Stimulated activated naive CD8-positive, alpha-beta T cell treated with anti-CD3 and anti-CD28 coated beads, Interleukin-15, Interleukin-2, amounts not matched to agents 100 ng/mL and 50 ng/mL, for 24 hours (primary cell): ENCODE data around the gene SLC4A1.

ENCODE experiments used
- H3K27ac Mint-ChIP-seq: one replicate; pipeline ENCODE4 v1.8.0; 2021; ENCODE audit warnings: mild to moderate bottlenecking, mixed read lengths
- H3K27me3 Mint-ChIP-seq: one replicate; pipeline ENCODE4 v1.8.0; 2021; ENCODE audit warnings: mixed read lengths
- H3K36me3 Mint-ChIP-seq: one replicate; pipeline ENCODE4 v1.8.0; 2021; ENCODE audit warnings: low read depth, mixed read lengths
- H3K4me1 Mint-ChIP-seq: one replicate; pipeline ENCODE4 v1.8.0; 2021; ENCODE audit warnings: low read depth, mixed read lengths
- H3K4me3 Mint-ChIP-seq: one replicate; pipeline ENCODE4 v1.8.0; 2021; ENCODE audit warnings: mild to moderate bottlenecking, mixed read lengths
- H3K9me3 Mint-ChIP-seq: one replicate; pipeline ENCODE4 v1.8.0; 2021; ENCODE audit warnings: mixed read lengths

The SLC4A1 gene

DNA sequence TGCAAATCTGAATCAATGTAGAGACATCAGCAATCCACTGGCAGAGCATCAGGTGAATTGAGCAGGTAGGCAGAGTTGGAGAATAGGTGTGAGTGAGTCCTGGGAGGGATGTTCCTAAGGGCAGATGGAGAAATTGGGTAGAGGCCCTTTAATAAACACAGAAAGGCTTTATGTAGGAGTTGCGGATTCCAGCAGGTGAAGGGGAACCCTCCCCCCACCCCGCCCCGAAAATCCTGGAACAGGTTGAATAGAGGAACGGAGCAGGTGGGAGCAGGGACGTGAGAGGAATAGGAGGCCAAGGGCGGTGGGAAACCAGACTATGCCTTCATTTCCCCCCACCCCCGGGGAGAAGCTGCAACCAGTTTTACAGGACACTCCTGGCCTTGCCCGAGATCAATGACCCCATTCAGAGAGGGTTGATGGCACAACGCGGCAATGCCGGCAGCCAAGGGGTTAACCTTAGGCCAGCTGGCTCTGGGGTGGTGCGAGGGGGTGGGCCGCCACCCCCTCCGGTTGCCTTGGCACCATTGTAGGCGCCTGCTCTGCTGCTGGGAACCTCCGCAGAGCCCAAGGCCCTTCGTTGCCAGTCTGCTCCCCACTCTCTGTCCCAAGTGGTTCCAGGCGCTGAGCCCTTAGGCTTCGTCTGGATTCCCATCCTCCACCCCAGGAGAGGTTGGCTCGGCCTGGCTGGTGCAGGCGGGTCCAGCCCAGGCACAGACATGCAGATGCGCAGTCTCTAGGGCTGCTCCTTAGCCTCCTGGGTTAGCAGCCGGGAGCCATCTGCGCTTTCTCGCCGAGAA lies 39.7 kb upstream of the SLC4A1 start:
- H3K4me1 Mint-ChIP-seq: peaks cover 11% of the 10 kb centered on the region
- H3K27me3 Mint-ChIP-seq: peaks cover 31% of the 10 kb centered on the region
- H3K4me3 Mint-ChIP-seq: peak overlapping the region; percentile 4
- no peak overlapping the region for H3K27ac Mint-ChIP-seq
- no peaks in the 10 kb centered on the region for H3K9me3 Mint-ChIP-seq
- H3K36me3 Mint-ChIP-seq: no peaks in the 10 kb centered on the region

DNA sequence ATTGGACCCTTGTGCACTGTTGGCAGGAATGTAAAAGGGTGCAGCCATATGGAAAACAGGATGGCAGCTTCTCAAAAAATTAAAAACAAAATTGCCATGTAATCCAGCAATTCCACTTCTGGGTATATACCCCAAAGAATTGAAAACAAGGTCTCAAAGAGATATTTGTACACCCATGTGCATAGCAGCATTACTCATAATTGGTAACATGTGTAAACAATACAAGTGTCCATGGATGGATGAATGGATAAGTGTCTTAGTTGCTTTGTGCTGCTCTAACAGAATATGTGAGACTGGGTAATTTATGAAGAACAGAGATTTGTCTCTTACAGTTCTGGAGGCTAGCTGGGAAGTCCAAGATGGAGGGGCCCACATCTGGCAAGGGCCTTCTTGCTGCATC lies 36.7 kb upstream of the SLC4A1 start:
- Mint-ChIP-seq H3K27ac (no peak overlapping the region), H3K9me3 (no peaks in the 10 kb centered on the region), H3K27me3 (peaks cover 35% of the 10 kb centered on the region), H3K36me3 (no peaks in the 10 kb centered on the region), H3K4me3 (no peak overlapping the region), H3K4me1 (peaks cover 5% of the 10 kb centered on the region)

DNA sequence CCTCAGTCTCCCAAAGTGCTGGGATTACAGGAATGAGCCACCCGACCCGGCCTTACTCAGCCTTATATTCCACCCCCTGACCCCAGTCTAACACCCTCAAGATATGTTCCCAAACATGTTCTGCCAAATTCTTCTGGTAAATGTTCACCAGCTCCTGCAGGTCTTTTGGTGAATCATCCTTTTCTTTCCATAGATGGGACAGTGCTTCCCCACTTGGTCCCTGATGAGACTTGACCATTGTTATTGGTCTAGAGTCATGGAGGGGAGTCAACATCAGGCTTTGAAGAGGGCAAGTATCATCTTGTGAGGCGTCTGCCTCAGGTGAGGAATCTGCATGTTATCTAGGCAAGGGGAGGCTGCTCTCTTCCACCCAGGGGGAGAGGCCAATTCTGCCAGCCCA lies 30.0 kb upstream of the SLC4A1 start:
- Mint-ChIP-seq H3K27ac (no peak overlapping the region), H3K9me3 (no peaks in the 10 kb centered on the region), H3K4me1 (no peaks in the 10 kb centered on the region), H3K4me3 (no peak overlapping the region), H3K36me3 (no peaks in the 10 kb centered on the region), H3K27me3 (peaks cover 9% of the 10 kb centered on the region)

DNA sequence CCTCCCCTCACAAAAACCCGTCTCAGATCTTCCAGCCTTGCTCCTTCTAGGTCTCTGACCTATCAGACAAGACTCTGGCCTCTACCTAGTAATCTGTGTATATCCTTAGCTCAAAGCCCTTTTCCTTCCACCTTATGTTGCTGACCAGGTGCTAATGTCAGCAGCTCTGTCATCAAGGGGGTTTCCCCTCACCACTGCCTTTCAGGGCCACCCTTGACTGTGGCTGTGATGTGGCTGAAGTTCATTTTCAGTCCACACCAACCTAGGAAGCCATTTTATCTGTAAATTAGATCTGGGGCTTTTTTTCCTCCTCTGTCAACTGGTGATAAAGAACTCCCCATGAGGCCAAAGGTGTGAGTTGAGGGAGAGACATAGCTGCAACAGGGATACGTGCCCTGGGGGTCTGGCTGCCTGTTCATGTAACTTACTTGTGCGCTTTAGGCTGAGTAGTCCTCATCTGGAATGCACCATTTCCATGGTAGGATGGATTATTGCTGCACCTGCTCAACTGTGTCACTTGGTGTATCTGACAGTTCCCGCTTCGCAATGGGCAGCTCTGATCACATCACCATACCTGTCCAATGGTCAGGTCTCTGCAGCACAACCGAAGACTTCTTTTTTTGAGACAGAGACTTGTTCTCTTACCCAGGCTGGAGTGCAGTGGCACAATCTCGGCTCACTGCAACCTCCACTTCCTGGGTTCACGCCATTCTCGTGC lies 25.7 kb upstream of the SLC4A1 start:
- no peaks in the 10 kb centered on the region for H3K4me1 Mint-ChIP-seq
- no peaks in the 10 kb centered on the region for H3K9me3 Mint-ChIP-seq

DNA sequence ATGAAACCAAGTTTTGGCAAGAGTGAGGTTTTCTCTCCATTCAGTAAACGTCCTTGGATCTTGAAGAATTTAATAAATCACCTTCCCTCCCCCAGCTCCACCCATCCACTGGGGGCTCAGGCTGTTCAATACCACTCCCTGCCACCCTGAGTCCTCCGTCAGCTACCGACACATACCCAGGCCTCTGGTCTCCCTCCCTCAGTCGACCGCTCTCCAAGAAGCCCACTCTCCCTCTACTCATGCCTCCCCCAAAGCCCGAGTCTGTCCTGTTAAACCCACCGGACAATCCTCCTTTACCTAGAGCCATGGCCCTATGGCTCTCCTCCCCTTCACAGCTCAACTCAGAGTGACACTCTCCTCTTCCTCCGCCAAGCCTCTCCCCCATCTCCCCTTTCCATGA lies 19.7 kb upstream of the SLC4A1 start:
- Mint-ChIP-seq H3K4me3 (no peak overlapping the region), H3K27me3 (peaks cover 8% of the 10 kb centered on the region), H3K9me3 (no peaks in the 10 kb centered on the region), H3K4me1 (no peaks in the 10 kb centered on the region), H3K36me3 (no peaks in the 10 kb centered on the region), H3K27ac (no peak overlapping the region)

More for the DNA sequence above, 25.7 kb upstream of the SLC4A1 start:
- Mint-ChIP-seq H3K36me3 (no peaks in the 10 kb centered on the region), H3K4me3 (no peak overlapping the region), H3K27ac (no peak overlapping the region), H3K27me3 (no peaks in the 10 kb centered on the region)

DNA sequence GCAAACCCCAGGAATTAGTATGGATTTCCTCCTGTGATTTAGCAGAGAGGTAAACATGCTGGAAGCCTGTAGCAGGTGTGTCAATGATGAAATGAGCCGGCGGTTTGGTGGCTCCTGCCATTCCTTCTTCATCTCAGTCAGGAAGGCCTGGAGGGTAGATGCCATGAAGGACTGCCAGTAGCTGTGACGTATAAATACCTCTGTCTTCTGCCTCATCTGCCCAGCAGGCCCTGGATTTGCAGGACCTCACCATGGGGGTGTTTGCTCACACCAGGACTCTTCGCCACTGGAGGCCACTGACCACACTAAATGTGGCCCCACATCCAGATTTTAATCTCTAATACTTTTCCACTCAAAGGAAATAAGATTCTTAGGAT lies 16.1 kb upstream of the SLC4A1 start:
- H3K4me3 Mint-ChIP-seq: no peak overlapping the region
- H3K4me1 Mint-ChIP-seq: peaks cover 11% of the 10 kb centered on the region
- no peak overlapping the region for H3K27ac Mint-ChIP-seq
- no peaks in the 10 kb centered on the region for H3K36me3 Mint-ChIP-seq
- H3K9me3 Mint-ChIP-seq: no peaks in the 10 kb centered on the region
- H3K27me3 Mint-ChIP-seq: peaks cover 8% of the 10 kb centered on the region

DNA sequence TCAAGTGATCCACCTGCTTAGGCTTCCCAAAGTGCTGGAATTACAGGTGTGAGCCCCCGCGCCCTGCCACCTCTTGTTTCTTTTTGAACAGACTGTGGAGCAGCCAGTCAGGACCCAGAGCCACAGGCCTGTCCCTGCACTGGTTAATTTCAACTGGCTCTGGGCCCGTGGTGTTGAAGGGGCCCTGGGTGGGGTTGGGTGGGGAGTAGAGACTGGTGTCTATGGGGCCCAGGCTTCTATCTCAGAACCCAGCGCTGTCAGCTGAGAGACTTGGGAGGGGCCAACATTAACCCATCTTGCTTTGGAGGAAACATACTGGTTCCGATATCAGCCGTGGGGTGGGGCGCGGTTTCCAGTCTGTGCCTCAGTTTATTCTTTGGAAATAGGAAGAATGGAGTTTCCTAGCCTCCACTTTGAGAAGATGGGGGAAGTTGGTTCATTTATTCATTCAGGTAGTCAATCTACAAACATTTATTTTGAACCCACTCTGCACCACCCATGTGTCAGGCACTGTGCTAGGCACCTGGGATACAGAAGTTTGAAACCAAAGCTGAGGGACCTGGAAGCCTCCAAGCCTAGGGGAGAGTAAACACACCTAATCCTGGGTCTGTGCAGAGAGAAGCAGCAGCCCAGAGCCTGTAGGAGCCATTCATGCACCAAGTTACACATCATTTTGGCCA lies 15.5 kb upstream of the SLC4A1 start:
- Mint-ChIP-seq H3K27ac (no peak overlapping the region), H3K27me3 (peaks cover 7% of the 10 kb centered on the region), H3K9me3 (no peaks in the 10 kb centered on the region), H3K4me3 (no peak overlapping the region), H3K4me1 (peaks cover 11% of the 10 kb centered on the region), H3K36me3 (no peaks in the 10 kb centered on the region)

DNA sequence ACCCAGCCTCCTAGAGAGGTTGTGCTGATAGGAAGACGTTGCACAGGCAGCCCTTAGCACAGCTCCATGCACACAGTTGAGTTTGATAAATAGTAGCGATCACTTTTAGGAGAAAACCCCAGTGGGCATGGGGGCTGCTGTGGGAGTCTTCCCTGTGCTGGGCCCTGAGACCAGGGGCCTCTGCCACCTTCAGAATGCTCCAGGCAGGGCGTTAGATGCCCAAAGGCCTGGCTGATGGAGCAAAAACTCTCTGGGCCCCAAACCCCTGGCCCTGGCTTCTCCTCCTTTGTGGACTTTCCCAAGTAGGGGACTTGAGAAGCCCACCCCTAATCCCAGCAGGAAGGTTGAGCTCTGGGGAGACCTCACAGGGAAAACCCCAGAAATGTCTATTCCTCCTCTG lies 14.3 kb upstream of the SLC4A1 start:
- H3K27ac Mint-ChIP-seq: no peak overlapping the region
- no peaks in the 10 kb centered on the region for H3K36me3 Mint-ChIP-seq
- peaks cover 3% of the 10 kb centered on the region for H3K27me3 Mint-ChIP-seq
- H3K4me3 Mint-ChIP-seq: no peak overlapping the region
- peaks cover 11% of the 10 kb centered on the region for H3K4me1 Mint-ChIP-seq
- H3K9me3 Mint-ChIP-seq: no peaks in the 10 kb centered on the region

DNA sequence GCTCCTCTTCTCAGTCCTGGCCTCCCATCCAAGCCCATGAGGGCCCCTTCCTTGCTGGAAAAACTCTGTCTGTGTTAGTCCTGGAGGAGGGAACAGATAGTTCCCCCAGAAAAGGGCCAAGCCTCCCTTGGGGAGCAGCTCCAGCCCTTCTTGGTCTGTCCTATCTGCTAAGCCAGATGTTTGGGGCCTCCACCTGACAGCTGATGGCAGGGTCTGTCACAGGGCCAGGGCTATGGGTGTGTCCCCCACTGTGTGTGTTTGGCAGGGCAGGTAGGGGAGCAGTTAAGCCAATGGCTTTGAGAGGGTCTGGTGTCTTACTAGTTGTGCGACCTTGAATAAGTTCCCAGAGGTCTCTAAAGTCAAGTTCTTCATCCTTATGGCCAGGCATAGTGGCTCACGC lies 13.6 kb upstream of the SLC4A1 start:
- H3K9me3 Mint-ChIP-seq: no peaks in the 10 kb centered on the region
- no peak overlapping the region for H3K4me3 Mint-ChIP-seq
- peaks cover 3% of the 10 kb centered on the region for H3K27me3 Mint-ChIP-seq
- no peak overlapping the region for H3K27ac Mint-ChIP-seq
- H3K36me3 Mint-ChIP-seq: no peaks in the 10 kb centered on the region
- peaks cover 11% of the 10 kb centered on the region for H3K4me1 Mint-ChIP-seq

DNA sequence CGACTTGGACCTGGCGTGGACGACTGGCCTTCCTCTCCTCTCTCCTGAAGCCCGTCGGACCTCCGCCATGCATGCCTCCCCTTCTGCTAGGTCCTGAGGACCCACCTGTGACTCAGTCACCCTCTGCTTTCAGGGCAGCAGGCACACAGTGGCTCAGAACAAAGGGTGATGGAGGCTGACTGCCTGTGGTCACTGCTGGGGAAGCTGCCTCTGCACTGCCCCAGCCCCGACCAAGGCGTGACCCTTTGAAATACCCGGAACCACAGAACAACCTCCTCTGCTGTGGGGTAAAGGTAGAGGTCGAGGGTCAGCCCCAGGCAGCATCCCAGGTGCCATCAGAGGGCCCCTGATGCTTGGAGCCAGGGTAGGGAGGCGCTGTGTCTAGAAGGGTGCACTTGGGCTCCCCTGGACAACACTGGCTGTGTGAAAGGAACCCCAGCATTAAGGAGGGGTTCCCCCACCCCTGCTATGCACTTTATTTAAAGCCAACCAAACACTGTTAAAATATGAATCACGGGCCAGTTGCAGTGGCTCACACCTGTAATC lies 12.5 kb upstream of the SLC4A1 start:
- Mint-ChIP-seq H3K9me3 (no peaks in the 10 kb centered on the region), H3K4me3 (no peak overlapping the region), H3K36me3 (no peaks in the 10 kb centered on the region), H3K27ac (no peak overlapping the region), H3K27me3 (peaks cover 3% of the 10 kb centered on the region), H3K4me1 (peaks cover 11% of the 10 kb centered on the region)

DNA sequence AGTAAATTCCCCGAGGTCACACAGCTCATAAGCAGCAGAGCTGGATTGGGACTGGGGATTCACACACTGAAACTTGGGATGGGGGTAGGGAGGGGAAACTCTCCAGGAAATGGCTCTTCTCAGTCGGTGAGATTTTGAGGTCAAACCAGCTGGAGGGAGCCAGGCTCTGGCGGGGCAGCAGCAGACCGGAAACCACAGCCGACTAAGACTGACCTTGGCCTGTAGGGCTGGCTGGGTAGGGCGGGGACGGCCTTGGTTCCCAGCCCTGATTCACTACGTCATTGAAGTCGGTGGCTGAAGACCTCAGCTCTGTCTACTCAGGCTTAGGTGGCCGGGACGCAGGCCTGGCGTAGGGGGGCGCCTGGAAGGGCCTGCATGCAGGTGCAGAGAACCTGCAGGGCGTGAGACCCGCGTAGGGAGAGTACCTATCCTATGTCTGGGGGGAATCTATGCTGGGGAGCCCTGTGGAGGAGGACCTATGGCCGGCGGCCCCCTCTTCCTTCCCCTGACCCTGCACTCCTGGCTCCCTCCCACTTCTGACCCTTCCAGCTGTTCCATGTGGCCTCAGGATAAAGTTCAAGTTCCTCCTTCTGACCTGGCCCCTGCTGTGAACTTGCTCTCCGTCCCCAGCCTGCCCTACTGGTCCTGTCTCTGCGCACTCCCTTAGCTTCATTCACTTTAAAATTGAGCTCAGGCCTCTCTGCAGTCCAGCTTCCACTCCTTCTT lies 11.9 kb upstream of the SLC4A1 start:
- peaks cover 3% of the 10 kb centered on the region for H3K27me3 Mint-ChIP-seq
- no peaks in the 10 kb centered on the region for H3K9me3 Mint-ChIP-seq
- H3K36me3 Mint-ChIP-seq: no peaks in the 10 kb centered on the region
- H3K27ac Mint-ChIP-seq: no peak overlapping the region
- H3K4me1 Mint-ChIP-seq: peaks cover 11% of the 10 kb centered on the region
- H3K4me3 Mint-ChIP-seq: no peak overlapping the region

DNA sequence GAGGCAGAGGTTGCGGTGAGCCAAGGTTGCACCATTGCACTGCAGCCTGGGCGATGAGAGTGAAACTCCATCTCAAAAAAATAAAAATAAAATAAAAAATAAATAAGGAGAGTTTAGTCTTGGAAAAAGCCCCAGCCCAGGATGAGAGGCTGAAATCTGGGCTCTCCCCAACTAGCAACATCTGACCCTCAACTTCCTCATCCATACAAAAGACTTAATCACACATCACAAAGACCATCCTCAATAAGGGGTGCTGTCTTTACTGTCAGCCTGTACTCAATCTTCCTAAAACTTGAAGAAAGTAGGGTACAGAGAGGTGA lies 11.4 kb upstream of the SLC4A1 start:
- peaks cover 11% of the 10 kb centered on the region for H3K4me1 Mint-ChIP-seq
- no peaks in the 10 kb centered on the region for H3K9me3 Mint-ChIP-seq
- no peak overlapping the region for H3K27ac Mint-ChIP-seq

DNA sequence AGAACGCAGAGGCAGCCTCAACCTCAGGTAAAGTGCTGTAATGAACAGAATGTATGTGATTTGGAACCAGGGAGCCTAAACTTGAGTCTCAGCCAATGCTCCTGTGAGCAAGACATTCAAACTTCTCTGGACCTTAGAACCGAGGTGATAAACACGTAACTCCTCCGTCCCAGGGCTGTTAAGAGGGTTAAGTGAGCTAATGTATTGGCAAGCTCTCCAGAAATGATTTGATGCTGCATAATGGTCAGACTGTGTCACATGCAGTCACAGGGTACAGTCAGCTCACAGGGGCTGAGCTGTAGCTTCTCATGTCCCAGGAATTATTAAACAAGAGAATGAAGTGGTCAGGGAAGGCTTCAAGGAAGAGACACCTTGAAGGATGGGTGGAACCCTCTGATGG lies 10.0 kb upstream of the SLC4A1 start:
- Mint-ChIP-seq H3K4me1 (peaks cover 11% of the 10 kb centered on the region), H3K27ac (no peak overlapping the region), H3K9me3 (no peaks in the 10 kb centered on the region), H3K27me3 (peaks cover 3% of the 10 kb centered on the region), H3K36me3 (no peaks in the 10 kb centered on the region), H3K4me3 (no peak overlapping the region)

More for the DNA sequence above, 11.4 kb upstream of the SLC4A1 start:
- Mint-ChIP-seq H3K36me3 (no peaks in the 10 kb centered on the region), H3K4me3 (no peak overlapping the region), H3K27me3 (peaks cover 3% of the 10 kb centered on the region)

DNA sequence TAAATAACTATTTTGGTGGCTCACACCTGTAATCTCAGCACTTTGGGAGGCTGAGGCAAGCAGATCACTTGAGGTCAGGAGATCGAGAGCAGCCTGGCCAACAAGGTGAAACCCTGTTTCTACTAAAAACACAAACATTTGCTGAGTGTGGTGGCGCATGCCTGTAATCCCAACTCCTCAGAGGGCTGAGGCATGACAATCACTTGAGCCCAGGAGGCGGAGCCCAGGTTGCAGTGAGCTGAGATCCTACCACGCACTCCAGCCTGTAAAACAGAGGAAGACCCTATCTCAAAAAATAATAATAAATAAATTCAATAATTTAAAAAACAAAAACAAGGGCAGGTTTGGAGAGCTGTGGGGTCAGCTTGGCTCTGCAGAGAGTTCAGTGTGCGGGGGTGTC lies 5.7 kb upstream of the SLC4A1 start:
- Mint-ChIP-seq H3K36me3 (no peaks in the 10 kb centered on the region), H3K9me3 (no peaks in the 10 kb centered on the region), H3K4me1 (no peaks in the 10 kb centered on the region), H3K27me3 (peaks cover 3% of the 10 kb centered on the region), H3K4me3 (no peak overlapping the region), H3K27ac (no peak overlapping the region)

DNA sequence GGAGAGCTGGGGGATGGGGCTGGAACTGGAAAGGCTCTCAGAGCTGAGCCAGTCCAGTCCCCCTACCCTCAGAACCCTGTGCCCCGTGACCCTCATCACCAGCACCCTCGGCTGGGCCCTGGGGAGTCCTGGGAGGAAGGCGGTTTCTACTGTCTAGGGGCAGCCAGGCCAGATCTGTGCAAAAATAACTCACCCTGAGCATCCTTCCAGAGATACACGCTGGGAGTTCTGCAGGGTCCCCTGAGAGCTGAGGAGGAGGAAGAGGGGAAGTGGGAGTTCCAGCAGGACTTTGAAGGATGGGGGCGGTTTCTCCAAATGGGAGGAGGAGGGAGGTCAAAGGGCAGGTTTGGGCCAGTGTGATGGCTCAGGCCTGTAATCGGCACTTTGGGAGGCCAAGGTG lies 5.0 kb upstream of the SLC4A1 start:
- no peaks in the 10 kb centered on the region for H3K9me3 Mint-ChIP-seq
- H3K4me1 Mint-ChIP-seq: no peaks in the 10 kb centered on the region
- peaks cover under 1% of the 10 kb centered on the region for H3K27me3 Mint-ChIP-seq
- no peak overlapping the region for H3K27ac Mint-ChIP-seq
- no peaks in the 10 kb centered on the region for H3K36me3 Mint-ChIP-seq
- no peak overlapping the region for H3K4me3 Mint-ChIP-seq
